Activated naive CD4-positive, alpha-beta T cell treated with anti-CD3 and anti-CD28 coated beads, Interleukin-2, amount 50 U/mL, for 24 hours (primary cell): ENCODE results near the gene GFPT2.

Source experiments
- H3K27ac Mint-ChIP-seq: one replicate; pipeline ENCODE4 v1.8.0; 2021; ENCODE audit warnings: mild to moderate bottlenecking, mixed read lengths
- H3K27me3 Mint-ChIP-seq: one replicate; pipeline ENCODE4 v1.8.0; 2021; ENCODE audit warnings: mixed read lengths
- H3K36me3 Mint-ChIP-seq: one replicate; pipeline ENCODE4 v1.8.0; 2021; ENCODE audit warnings: mixed read lengths
- H3K4me1 Mint-ChIP-seq: one replicate; pipeline ENCODE4 v1.8.0; 2021; ENCODE audit warnings: mixed read lengths
- H3K4me3 Mint-ChIP-seq: one replicate; pipeline ENCODE4 v1.8.0; 2021; ENCODE audit warnings: mild to moderate bottlenecking, mixed read lengths
- H3K9me3 Mint-ChIP-seq: one replicate; pipeline ENCODE4 v1.8.0; 2021; ENCODE audit warnings: mixed read lengths

GFPT2 gene

DNA sequence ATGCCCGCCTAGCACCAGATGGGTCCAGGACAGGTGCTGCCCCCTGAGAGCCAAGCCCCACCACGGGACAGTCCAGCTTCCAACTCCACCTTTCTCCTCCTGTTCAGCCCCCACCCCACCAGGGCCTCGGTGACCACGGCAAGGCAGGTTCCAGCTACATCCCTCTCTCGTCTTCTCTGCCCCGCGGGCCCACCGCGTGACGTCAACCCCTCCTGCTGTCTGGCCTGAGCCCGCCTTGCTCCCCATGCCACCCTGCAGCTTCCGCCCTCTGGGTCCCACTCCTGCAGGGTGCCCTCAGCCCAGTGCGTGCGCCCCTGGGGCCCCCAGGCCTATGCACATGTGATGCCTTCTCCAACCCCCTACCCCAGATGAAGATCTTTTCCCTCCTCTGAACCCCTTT, 6.8 kb downstream of the GFPT2 start:
- Mint-ChIP-seq H3K9me3 (no peaks in the 10 kb centered on the region), H3K27me3 (peaks cover 5% of the 10 kb centered on the region), H3K4me1 (no peaks in the 10 kb centered on the region), H3K36me3 (no peaks in the 10 kb centered on the region), H3K27ac (no peak overlapping the region), H3K4me3 (no peak overlapping the region)

DNA sequence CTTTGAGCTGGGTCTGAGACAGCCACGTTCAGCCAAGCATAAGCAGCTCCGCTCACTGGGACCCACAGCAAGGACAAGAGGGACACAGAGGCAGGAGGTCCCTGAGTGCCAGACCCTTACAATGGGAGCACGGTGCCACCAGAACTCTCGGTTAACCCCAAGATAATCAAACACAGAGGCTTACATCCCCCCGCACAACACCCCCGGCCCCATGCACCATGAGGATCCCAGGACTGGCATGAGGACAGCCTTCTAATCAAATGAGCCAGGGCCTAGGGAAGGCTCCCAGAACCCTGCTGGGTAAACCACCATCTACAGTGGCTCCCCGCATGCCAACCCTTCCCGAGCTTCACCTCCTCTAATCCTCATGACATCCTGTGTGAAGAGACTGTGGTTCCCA, 7.4 kb downstream of the GFPT2 start:
- H3K36me3 Mint-ChIP-seq, result no peaks in the 10 kb centered on the region
- no peaks in the 10 kb centered on the region for H3K9me3 Mint-ChIP-seq
- H3K27me3 Mint-ChIP-seq, result peaks cover 5% of the 10 kb centered on the region
- H3K27ac Mint-ChIP-seq, result no peak overlapping the region
- no peak overlapping the region for H3K4me3 Mint-ChIP-seq
- H3K4me1 Mint-ChIP-seq, result no peaks in the 10 kb centered on the region

DNA sequence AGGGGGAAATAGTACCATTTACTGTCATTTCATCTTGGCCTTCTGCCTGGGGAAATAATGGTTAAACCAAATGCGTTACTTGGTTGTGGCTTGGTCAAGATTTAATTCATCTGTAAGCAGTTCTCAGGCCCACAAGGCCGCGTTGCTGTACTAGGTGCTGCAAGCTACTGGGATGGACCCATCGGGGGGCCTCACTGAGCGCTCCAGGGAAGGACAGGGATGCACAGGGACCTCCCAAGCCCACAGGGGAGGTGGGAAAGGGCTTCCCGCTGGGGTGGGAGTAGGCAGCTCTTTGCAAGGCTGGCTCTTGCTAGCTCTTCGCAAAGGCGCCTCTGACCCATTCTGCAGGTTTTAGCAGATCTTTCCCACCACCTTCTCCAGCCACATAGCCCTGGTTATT, 8.0 kb downstream of the GFPT2 start:
- no peaks in the 10 kb centered on the region for H3K4me1 Mint-ChIP-seq
- no peak overlapping the region for H3K27ac Mint-ChIP-seq
- H3K27me3 Mint-ChIP-seq, result peaks cover 2% of the 10 kb centered on the region
- H3K9me3 Mint-ChIP-seq, result no peaks in the 10 kb centered on the region
- H3K36me3 Mint-ChIP-seq, result no peaks in the 10 kb centered on the region
- H3K4me3 Mint-ChIP-seq, result no peak overlapping the region

DNA sequence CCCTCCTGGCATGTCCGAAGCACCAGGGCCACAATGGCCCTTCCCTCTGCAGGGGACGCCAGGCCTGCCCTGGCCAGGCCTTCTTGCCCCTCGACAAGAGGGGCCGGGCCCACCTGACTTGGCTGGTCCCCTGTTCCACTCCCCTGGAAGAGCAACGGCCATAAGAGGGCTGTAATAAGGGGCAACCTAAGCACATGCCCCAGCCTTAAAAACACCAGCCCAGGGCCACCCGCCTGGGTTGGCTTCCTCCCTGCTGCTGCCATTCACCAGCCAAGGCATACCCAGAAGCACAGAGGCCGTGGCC, 8.5 kb downstream of the GFPT2 start:
- Mint-ChIP-seq H3K9me3 (no peaks in the 10 kb centered on the region), H3K4me1 (no peaks in the 10 kb centered on the region), H3K27me3 (peaks cover 1% of the 10 kb centered on the region), H3K4me3 (no peak overlapping the region), H3K27ac (no peak overlapping the region), H3K36me3 (no peaks in the 10 kb centered on the region)

DNA sequence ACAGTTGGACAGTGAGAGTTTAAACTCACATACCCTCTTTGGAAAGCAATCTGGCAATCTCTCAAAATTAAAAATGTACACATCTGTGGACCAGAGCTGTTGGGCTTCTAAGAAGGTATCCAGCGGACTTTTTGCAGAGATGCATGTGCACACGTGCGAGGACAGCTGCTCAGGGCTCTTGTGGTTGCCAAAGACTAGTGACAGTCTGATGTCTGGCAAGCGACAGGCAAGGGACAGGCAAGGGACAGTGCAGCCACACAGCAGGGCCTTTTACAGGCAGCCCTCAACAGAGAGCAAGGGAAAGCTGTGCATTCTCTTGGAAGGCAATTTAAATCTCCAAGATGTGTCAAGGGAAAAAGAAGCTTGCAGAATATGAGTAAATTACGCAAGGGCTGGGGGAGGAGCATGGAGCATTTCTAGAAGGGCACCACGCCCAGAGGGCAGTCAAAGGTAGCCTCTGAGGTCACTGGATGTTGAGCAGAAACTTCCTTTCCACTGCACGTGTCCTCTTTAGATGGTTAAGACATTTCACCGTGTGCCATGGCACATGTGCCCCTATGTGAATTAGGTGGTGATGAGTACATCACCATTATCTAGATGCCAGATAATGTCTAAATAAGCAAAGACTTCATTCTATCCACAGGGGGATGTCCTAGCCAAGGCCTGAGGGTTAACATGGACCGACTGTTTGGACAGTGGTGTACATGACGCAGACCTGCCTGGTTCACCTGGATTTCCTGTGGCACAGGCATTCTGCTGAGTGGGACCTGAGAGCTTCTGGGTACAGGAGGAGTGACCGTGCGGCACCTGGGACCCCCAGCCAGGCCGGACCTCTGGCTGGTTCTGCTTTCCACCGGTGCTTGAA, 9.1 kb downstream of the GFPT2 start:
- H3K27me3 Mint-ChIP-seq, result no peaks in the 10 kb centered on the region
- H3K4me1 Mint-ChIP-seq, result no peaks in the 10 kb centered on the region
- no peaks in the 10 kb centered on the region for H3K36me3 Mint-ChIP-seq
- no peak overlapping the region for H3K4me3 Mint-ChIP-seq
- no peak overlapping the region for H3K27ac Mint-ChIP-seq
- no peaks in the 10 kb centered on the region for H3K9me3 Mint-ChIP-seq

DNA sequence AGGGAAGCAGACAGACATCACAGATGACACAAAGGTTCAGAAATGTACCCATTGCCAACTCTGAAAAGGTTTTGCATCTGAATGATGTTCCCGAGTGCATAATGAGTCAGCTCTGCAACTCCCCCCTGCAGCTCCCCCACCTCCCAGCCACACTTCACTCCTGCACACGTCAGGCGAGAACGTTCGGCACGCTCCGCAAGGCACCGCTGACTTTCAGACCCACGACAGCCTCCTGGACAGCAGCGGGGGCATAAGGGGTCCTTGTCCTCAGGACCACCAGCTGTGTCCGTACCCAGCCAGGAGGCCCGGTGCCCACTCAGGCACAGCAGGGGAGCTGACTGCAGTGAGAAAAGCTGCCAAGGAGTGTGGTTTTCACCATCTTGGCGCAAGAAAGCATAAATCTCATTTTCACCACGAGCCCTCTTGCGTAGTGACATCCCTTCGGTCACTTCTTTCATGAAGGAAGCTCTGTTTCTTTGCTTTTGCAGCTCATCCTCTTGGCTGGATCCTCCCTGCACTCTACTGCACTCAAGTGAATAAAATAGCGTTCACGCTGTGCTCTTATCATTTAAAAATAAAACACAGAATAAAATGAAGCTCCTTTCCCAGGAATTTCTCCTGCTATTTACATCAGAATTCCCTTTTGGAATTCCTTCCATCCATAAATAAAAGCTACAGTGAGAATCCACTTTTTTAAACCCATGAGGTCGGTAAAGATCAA, 9.9 kb downstream of the GFPT2 start:
- Mint-ChIP-seq H3K27me3 (no peaks in the 10 kb centered on the region), H3K9me3 (no peaks in the 10 kb centered on the region), H3K4me1 (no peaks in the 10 kb centered on the region), H3K27ac (no peak overlapping the region), H3K36me3 (no peaks in the 10 kb centered on the region), H3K4me3 (no peak overlapping the region)

DNA sequence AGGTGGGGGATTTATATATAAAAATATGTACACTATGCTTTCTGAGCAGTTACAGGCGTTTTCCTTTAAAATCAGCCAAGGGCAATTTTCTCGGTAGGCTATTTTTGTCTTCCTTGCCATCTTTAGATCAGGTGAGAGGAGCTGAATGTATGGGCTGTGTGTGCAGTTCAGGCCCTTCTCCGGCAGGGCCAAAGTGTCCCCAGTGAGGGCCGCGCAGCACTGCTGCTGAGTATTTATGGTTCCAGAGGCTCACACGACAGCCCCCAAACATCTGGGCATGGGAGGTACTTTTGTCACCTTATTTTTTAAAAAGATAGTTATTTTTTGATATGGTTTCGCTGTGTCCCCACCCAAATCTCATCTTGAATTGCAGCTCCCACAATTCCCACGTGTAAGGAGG, 11.5 kb downstream of the GFPT2 start:
- H3K4me3 Mint-ChIP-seq, result no peak overlapping the region
- H3K27ac Mint-ChIP-seq, result no peak overlapping the region
- H3K36me3 Mint-ChIP-seq, result no peaks in the 10 kb centered on the region
- peaks cover 2% of the 10 kb centered on the region for H3K27me3 Mint-ChIP-seq
- H3K9me3 Mint-ChIP-seq, result no peaks in the 10 kb centered on the region
- H3K4me1 Mint-ChIP-seq, result no peaks in the 10 kb centered on the region

DNA sequence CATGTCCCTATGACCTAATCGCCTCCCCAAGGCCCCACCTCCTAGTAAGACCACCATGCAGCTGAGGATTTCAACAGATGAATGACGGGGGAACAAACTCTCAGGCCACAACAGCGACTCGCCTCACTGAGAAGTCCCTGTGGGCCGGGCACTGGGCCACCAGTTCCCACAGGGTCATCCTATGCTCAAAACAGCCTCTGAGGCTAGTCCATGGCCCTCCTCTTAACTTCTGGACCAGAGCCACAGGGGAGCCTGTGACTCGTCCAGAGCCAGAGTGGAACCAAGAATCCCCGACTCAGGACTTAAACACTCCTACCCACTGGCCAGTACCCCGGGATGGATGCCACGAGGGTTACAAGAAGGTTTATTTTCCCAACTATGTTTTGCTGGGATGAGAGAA, 12.3 kb downstream of the GFPT2 start:
- H3K9me3 Mint-ChIP-seq, result no peaks in the 10 kb centered on the region
- H3K27me3 Mint-ChIP-seq, result peaks cover 2% of the 10 kb centered on the region
- H3K4me1 Mint-ChIP-seq, result no peaks in the 10 kb centered on the region

DNA sequence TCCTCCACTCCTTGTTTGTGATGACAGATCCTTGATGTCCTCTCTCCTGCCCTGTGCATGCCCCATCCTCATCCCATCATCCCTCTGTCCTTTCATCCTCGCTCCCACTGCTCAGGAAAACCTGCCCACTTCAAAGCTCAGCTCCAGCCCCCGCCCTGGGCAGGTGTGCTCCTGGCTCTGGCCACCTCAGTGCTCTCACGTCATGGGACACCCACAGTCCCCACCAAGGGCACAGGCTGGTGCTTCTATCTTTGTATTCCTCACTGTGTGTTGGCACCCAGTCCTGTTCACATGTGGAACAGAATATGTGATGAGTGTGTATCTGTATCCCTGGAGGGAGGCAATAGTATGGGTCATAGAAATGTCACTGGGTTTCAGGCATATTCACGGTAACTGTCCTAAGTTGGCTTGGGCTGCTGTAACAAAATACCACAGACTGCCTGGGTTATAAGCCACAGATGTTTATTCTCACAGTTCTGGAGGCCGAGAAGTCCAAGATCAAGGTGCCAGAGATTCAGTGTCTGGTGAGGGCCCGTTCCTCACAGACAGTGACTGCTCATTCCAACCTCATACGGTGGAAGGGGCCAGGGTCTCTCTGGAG, 13.5 kb downstream of the GFPT2 start:
- Mint-ChIP-seq H3K36me3 (no peaks in the 10 kb centered on the region), H3K4me3 (no peak overlapping the region), H3K27me3 (peaks cover 2% of the 10 kb centered on the region), H3K27ac (no peak overlapping the region), H3K9me3 (no peaks in the 10 kb centered on the region), H3K4me1 (no peaks in the 10 kb centered on the region)

More for the DNA sequence above, 12.3 kb downstream of the GFPT2 start:
- no peak overlapping the region for H3K27ac Mint-ChIP-seq
- no peak overlapping the region for H3K4me3 Mint-ChIP-seq
- H3K36me3 Mint-ChIP-seq, result no peaks in the 10 kb centered on the region

DNA sequence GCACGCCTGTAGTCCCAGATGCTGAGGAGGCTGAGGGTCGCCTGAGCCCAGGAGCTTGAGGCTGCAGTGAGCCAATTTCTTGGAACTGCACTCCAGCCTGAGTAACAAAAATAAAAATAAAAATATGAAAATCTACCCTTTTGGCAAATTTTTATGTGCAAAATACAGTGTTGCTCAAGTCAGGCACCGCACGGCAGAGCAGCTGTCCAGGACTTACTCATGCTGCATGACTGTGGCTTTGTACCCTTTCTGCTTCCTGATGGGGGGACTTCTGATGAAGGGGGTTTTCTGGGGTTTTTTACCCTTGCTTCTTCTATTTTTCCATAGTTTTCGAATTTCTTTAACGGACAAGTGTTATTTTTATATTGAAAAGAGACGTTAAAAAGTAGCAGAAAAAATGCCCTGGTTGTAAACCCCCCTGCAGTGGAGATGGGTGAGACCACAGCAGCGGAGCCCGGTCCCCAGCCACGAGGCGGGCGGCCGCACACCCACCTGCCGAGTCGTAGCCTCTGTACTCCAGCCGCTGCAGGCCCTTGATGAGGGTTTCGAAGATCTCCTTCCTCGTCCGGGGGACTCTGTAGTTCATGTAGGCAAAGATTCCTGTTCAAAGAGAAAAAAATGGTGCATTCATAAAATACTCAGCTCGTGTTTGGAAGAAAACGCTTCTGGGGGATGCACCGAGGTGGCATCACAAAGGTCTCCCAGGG, 15.0 kb downstream of the GFPT2 start:
- H3K27me3 Mint-ChIP-seq, result peaks cover 2% of the 10 kb centered on the region
- no peak overlapping the region for H3K27ac Mint-ChIP-seq
- no peaks in the 10 kb centered on the region for H3K4me1 Mint-ChIP-seq
- H3K4me3 Mint-ChIP-seq, result no peak overlapping the region
- H3K9me3 Mint-ChIP-seq, result no peaks in the 10 kb centered on the region
- no peaks in the 10 kb centered on the region for H3K36me3 Mint-ChIP-seq

DNA sequence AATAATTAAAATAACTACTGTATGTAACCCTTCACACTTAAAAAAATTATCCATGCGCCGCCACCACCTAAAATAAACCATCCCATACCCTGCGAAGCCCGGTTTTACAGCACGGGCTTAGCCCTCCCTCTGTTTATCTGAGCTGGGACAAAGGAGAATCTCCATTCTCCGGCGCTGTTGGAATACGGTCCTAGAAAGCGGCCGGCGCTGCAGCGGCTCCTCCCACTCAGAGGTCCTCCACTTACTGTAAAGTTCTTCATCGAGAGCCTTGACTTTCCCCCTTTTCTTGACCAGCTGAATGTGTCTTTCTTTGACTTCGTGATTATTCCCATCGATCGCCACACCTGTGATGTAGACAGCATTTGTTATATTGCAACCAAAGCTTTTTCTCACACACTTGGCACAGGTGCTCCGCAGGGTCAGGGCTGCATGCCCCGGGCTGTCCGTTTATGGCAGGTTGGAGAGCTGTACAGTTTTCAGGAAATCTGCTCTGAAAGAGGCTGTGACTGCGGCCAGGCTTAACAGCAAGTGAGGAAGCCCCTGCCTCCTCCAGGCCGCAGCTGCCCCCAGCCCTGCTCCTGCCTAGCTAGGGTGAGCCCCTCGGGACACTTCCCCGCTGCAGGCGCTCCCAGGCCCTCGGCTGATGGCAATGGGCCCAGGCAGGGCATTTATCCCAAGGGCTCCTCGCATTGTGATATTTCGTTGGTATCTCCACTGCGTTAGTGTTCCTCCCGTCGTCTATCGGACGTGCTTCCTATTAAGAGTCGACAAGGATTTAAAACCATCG, 16.7 kb downstream of the GFPT2 start:
- Mint-ChIP-seq H3K27ac (no peak overlapping the region), H3K4me3 (no peak overlapping the region), H3K36me3 (no peaks in the 10 kb centered on the region), H3K9me3 (no peaks in the 10 kb centered on the region), H3K27me3 (peaks cover 2% of the 10 kb centered on the region), H3K4me1 (no peaks in the 10 kb centered on the region)

DNA sequence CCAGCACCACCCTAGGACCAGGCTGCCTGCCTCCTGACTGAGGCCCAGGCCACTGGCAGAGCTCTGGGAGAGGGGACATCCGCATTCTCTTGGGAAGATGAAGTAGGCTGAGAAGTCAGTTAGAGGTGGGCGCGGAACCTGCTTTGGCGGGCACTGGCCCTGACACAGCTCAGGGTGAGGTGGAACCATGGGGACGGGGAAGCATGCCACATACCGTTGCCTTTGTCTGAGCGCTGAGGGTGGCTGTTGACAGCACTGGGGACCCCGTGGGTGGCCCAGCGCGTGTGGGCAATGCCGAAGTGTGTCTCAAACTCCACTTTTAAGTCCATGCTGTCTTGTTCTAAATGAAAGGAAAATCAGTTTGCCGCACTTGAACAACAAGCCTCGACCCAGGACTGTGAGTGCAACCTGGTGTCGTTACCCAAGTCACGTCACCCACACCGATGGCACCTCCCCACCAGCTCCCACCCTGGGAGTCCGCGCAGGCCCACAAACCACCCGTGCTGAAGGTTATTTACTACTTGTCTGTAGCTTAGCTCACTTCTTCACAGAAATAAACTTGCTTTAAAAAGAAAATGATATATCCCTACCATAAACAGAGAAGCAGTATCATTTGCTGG, 17.4 kb downstream of the GFPT2 start:
- H3K27ac Mint-ChIP-seq, result no peak overlapping the region
- peaks cover 2% of the 10 kb centered on the region for H3K27me3 Mint-ChIP-seq
- H3K36me3 Mint-ChIP-seq, result no peaks in the 10 kb centered on the region
- no peaks in the 10 kb centered on the region for H3K4me1 Mint-ChIP-seq
- no peak overlapping the region for H3K4me3 Mint-ChIP-seq
- H3K9me3 Mint-ChIP-seq, result no peaks in the 10 kb centered on the region

DNA sequence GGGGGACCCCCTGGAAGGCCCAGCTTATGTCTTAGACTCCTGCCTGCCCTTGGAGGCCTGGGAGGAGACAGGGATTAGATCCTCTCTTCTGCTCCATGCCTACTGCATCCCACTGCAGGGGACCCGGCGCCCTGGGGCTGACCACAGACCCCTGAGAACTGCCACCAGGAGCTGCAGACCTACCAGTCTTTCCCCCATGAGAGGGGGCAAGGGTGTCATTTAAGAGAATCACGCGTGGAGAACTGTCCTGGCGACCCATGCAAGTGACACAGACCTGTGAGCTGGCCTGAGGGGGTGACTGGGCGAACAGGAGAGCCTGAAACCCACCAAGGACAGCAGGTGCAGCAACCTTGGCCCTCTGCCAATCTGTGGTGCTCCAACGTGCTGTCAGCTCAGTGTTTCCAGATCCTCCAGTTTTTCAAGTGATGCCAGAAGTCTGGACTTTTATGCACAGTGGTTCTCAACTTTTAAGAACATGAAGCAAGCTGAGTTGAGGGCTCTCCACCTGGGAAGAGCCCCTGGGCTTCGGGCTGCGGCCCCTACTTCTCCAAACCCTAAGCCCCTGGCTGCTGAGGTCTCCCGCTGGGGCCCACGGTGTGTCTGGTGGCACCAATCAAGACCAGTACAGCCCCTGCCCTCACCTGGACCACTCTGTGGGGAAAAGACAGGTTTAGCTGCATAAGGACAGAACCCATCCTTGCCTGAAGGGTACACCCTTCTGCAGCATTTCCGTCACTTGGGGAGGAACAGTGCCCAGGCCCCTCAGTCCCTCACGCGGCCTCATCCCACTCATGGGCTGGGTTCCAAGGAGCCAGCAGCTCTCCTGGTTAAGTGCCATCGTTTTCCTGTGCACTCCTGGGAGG, 18.2 kb downstream of the GFPT2 start:
- Mint-ChIP-seq H3K9me3 (no peaks in the 10 kb centered on the region), H3K4me1 (no peaks in the 10 kb centered on the region), H3K4me3 (no peak overlapping the region), H3K36me3 (no peaks in the 10 kb centered on the region), H3K27me3 (peaks cover 2% of the 10 kb centered on the region), H3K27ac (no peak overlapping the region)

DNA sequence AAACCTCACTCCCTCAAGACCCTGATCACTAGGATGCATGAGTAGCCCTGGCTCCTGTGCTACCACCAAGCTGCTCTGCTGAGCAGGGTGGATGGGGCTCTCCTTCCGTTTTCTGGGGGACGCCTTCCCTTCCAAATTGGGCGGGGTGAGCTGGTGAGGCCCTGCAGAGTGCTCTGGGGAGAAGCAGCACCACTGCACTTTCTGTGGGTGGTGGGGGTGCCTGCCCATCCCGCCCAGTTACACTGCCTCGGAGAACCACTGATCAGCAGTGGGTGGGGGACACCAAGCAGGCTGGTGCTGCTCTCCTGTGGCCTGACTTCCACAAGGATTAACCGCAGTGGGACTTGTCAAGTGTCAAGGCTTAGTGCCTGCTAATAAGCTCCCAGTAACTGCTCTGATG, 19.0 kb downstream of the GFPT2 start:
- peaks cover 2% of the 10 kb centered on the region for H3K27me3 Mint-ChIP-seq
- no peaks in the 10 kb centered on the region for H3K4me1 Mint-ChIP-seq
- H3K4me3 Mint-ChIP-seq, result no peak overlapping the region
- no peaks in the 10 kb centered on the region for H3K36me3 Mint-ChIP-seq
- no peak overlapping the region for H3K27ac Mint-ChIP-seq
- H3K9me3 Mint-ChIP-seq, result no peaks in the 10 kb centered on the region
